Suprapubic skin (tissue), 3 donors: ENCODE results near the gene PRM2.

Experiments
- POLR2A ChIP-seq, 2 donors: fragments of 450-650 bp; IDR thresholded peaks; one replicate each; pipeline ENCODE4 v1.6.1; 2017; ENCODE audit warnings: antibody characterized with exemption in 2 of 2, mild to moderate bottlenecking in 2 of 2, moderate library complexity in 2 of 2
- TF ChIP-seq, protein P1 (sequence below), 2 donors: fragments of 200-600 bp in 1 of 2; fragments of 450-650 bp in 1 of 2; sonication (generic) in 1 of 2; IDR thresholded peaks; one replicate each; pipeline ENCODE4 v1.5.1; 2016 to 2019; ENCODE audit warnings: antibody characterized with exemption in 2 of 2, mild to moderate bottlenecking in 1 of 2, moderate library complexity in 1 of 2

DNA sequence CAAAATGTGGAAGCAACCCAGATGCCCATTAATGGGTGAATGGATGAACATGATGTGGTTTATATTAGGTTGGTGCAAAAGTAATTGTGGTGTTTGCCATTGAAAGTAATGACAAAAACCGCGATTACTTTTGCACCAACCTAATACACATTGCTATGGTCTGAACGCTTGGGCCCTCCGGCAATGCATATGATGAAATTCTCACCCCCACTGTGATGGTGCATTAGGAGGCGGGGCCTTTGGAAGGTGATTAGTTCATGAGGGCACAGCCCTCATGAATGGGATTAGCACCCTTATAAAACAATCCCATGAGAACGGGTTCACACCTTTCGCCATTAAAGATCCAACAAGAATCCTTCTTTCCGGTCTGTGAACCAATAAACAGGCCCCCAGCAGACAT lies 30.1 kb upstream of the PRM2 start:
- TF ChIP-seq, protein P1, sequence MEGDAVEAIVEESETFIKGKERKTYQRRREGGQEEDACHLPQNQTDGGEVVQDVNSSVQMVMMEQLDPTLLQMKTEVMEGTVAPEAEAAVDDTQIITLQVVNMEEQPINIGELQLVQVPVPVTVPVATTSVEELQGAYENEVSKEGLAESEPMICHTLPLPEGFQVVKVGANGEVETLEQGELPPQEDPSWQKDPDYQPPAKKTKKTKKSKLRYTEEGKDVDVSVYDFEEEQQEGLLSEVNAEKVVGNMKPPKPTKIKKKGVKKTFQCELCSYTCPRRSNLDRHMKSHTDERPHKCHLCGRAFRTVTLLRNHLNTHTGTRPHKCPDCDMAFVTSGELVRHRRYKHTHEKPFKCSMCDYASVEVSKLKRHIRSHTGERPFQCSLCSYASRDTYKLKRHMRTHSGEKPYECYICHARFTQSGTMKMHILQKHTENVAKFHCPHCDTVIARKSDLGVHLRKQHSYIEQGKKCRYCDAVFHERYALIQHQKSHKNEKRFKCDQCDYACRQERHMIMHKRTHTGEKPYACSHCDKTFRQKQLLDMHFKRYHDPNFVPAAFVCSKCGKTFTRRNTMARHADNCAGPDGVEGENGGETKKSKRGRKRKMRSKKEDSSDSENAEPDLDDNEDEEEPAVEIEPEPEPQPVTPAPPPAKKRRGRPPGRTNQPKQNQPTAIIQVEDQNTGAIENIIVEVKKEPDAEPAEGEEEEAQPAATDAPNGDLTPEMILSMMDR (IDR thresholded peaks at IDR 0.05): no peak
- no peak for TF ChIP-seq POLR2A (IDR thresholded peaks at IDR 0.05)
